Measurements from ENCODE around the gene MAP1B. TPM values are rescaled to one million over a fixed set of nuclear protein-coding genes. Genes with fewer than 3 reads are reported as not detected.

Gene MAP1B
- polyA plus RNA-seq, 2 of the 4 experiments (the other 2 are of a cell fraction), result 40.2 to 73.0 TPM

- no peak for TF ChIP-seq BCL3 (IDR thresholded peaks at IDR 0.05)
- no peak for TF ChIP-seq RFX5 (IDR thresholded peaks at IDR 0.05)
- TF ChIP-seq PBX3 (IDR thresholded peaks at IDR 0.05), result no peak
- TF ChIP-seq SMC3 (IDR thresholded peaks at IDR 0.05), result peak; percentile 18; the same call in 2 of the 3 replicates
- no peak for TF ChIP-seq JUNB (IDR thresholded peaks at IDR 0.05)
Measured at GRCh38 chr5:72079288-72079687, 28.0 kb upstream of the MAP1B start (continued).

DNA sequence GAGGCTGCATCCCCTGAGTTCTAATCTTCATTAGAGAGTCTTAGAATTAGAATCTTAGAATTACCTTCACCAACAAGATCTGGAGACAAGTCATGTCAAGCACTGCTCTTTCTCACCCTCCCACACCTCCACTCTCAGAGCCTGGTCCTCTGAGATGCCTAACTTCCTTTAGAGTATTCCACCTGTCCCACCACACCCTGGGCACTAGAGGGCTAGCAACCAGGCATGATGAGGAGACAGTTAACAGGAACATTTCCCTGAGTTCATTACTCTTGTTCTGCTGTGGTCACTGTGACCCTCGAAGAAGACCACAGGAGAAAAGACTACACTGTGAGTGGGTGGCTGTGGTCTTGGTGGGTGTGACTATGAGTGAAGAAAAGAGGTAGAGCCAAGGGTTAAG, 25.2 kb upstream of the MAP1B start:
- POLR2A ChIA-PET, result no interaction called here
- 0% methylated on average over 1 of the region's 1 CpG for WGBS (ENCODE audit: missing lambda C conversion rate)
- TF ChIP-seq SMC3 (IDR thresholded peaks at IDR 0.05), result no peak
- TF ChIP-seq RAD21 (conservative IDR thresholded peaks at IDR 0.05 in 1 of 2, IDR thresholded peaks at IDR 0.05 in 1 of 2), result no peak
- TF ChIP-seq POLR2A (IDR thresholded peaks at IDR 0.05; ENCODE audit: low read length), result no peak
- TF ChIP-seq PHF8 (IDR thresholded peaks at IDR 0.05; ENCODE audit: borderline replicate concordance, low read depth), result no peak
- TF ChIP-seq FOSB (CRISPR knock-in tag; IDR thresholded peaks at IDR 0.05), result no peak
- TF ChIP-seq ZFP36 (IDR thresholded peaks at IDR 0.05; ENCODE audit: borderline replicate concordance, partially characterized antibody), result no peak
- TF ChIP-seq SREBF2 (IDR thresholded peaks at IDR 0.05), result no peak
- no peak for TF ChIP-seq NR3C1 (IDR thresholded peaks at IDR 0.05)
- TF ChIP-seq CHD4 (IDR thresholded peaks at IDR 0.05; ENCODE audit: borderline replicate concordance), result no peak
- TF ChIP-seq CHD2 (IDR thresholded peaks at IDR 0.05; ENCODE audit: low read length, partially characterized antibody), result no peak
- TF ChIP-seq JUN (IDR thresholded peaks at IDR 0.05), result no peak
- TF ChIP-seq HOXA7 (CRISPR knock-in tag; IDR thresholded peaks at IDR 0.05), result no peak
- TF ChIP-seq EHMT2 (IDR thresholded peaks at IDR 0.05; ENCODE audit: low read depth), result no peak
- Histone ChIP-seq H3K4me1 (peaks cover 16% of the 10 kb centered on the region), H3K9me3 (no peaks in the 10 kb centered on the region), H3K4me2 (no peak overlapping the region), H3K27ac (no peak overlapping the region), H3K4me3 (no peak overlapping the region)
- ATAC-seq (peak in 1 of 2 experiments; percentile 41; a peak in 1 of 6 replicates), DNase-seq (ENCODE audit: low read depth in 1 of 2, low spot score in 1 of 2) (no peak), FAIRE-seq (no peak)
- CTCF ChIA-PET, result no interaction called here

DNA sequence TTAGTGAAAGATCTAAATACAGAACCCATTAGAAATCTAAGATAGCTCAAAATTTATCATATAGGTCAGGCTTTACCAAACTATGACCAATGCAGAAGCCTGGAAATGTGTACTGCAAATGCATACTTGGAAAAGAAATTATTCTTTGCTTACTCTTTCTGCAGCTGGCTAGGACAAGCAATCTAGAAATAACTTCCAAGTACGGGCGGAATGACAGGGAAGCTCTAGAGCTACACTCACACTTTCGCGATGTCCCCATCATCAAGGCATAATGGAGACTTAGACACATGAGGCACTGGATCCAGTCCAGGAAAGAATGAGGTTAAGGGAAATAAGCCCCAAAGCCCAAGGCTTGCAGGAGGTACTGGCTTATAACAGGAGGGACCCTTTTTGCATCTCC, 22.4 kb upstream of the MAP1B start:
- ATAC-seq, result no peak
- no peak for DNase-seq (ENCODE audit: low read depth in 1 of 2, low spot score in 1 of 2)
- Histone ChIP-seq H3K4me3 (no peak overlapping the region), H3K9me3 (no peaks in the 10 kb centered on the region), H3K4me1 (peaks cover 1% of the 10 kb centered on the region), H3K4me2 (no peak overlapping the region), H3K27ac (no peak overlapping the region)
- FAIRE-seq, result no peak
- ChIA-PET POLR2A (no interaction called here), CTCF (no interaction called here)
- TF ChIP-seq NR3C1 (IDR thresholded peaks at IDR 0.05) (no peak), JUNB (IDR thresholded peaks at IDR 0.05) (no peak), FOSL2 (IDR thresholded peaks at IDR 0.05) (no peak), FOSL2 (CRISPR knock-in tag; IDR thresholded peaks at IDR 0.05) (no peak), HDAC2 (IDR thresholded peaks at IDR 0.05) (no peak), NFE2L2 (conservative IDR thresholded peaks at IDR 0.05; ENCODE audit: low read length) (no peak), RCOR1 (IDR thresholded peaks at IDR 0.05; ENCODE audit: low read depth, low read length) (no peak), CBX2 (IDR thresholded peaks at IDR 0.05; ENCODE audit: borderline replicate concordance, low read depth) (no peak), FOSB (CRISPR knock-in tag; IDR thresholded peaks at IDR 0.05) (no peak), CHD4 (IDR thresholded peaks at IDR 0.05; ENCODE audit: borderline replicate concordance) (no peak), NPAS2 (CRISPR knock-in tag; IDR thresholded peaks at IDR 0.05; ENCODE audit: borderline replicate concordance) (no peak)
- TF ChIP-seq, protein P1, sequence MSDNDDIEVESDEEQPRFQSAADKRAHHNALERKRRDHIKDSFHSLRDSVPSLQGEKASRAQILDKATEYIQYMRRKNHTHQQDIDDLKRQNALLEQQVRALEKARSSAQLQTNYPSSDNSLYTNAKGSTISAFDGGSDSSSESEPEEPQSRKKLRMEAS (IDR thresholded peaks at IDR 0.05), result no peak
- TF ChIP-seq, protein P2, sequence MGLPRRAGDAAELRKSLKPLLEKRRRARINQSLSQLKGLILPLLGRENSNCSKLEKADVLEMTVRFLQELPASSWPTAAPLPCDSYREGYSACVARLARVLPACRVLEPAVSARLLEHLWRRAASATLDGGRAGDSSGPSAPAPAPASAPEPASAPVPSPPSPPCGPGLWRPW (IDR thresholded peaks at IDR 0.05), result no peak
- TF ChIP-seq, protein P3, sequence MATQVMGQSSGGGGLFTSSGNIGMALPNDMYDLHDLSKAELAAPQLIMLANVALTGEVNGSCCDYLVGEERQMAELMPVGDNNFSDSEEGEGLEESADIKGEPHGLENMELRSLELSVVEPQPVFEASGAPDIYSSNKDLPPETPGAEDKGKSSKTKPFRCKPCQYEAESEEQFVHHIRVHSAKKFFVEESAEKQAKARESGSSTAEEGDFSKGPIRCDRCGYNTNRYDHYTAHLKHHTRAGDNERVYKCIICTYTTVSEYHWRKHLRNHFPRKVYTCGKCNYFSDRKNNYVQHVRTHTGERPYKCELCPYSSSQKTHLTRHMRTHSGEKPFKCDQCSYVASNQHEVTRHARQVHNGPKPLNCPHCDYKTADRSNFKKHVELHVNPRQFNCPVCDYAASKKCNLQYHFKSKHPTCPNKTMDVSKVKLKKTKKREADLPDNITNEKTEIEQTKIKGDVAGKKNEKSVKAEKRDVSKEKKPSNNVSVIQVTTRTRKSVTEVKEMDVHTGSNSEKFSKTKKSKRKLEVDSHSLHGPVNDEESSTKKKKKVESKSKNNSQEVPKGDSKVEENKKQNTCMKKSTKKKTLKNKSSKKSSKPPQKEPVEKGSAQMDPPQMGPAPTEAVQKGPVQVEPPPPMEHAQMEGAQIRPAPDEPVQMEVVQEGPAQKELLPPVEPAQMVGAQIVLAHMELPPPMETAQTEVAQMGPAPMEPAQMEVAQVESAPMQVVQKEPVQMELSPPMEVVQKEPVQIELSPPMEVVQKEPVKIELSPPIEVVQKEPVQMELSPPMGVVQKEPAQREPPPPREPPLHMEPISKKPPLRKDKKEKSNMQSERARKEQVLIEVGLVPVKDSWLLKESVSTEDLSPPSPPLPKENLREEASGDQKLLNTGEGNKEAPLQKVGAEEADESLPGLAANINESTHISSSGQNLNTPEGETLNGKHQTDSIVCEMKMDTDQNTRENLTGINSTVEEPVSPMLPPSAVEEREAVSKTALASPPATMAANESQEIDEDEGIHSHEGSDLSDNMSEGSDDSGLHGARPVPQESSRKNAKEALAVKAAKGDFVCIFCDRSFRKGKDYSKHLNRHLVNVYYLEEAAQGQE (IDR thresholded peaks at IDR 0.05), result no peak
- 96% methylated on average over 4 of the region's 4 CpGs for WGBS (ENCODE audit: missing lambda C conversion rate)
